Activated effector memory CD4-positive, alpha-beta T cell treated with anti-CD3 and anti-CD28 coated beads, Interleukin-2, amount 50 U/mL, for 16 hours (primary cell): Measurements from ENCODE around the gene ARID4B.
A peak's percentile ranks its signal among the peaks of the same experiment; 100 is the strongest.
"Not testable (repeated sequence)": the region's sequence is repeated elsewhere in the genome, so short reads cannot be mapped to it uniquely, and the experiment has no call there.

Source experiments
- DNase-seq: peaks from one replicate; pipeline ENCODE4 v3.0.0-alpha.2; 2020

The ARID4B gene

GRCh38 chr1:235221653-235222375 lies 106.2 kb downstream of the ARID4B start:
- no peak for DNase-seq

- no peak for DNase-seq
Measured at GRCh38 chr1:235215453-235215852, 112.5 kb downstream of the ARID4B start.

DNA sequence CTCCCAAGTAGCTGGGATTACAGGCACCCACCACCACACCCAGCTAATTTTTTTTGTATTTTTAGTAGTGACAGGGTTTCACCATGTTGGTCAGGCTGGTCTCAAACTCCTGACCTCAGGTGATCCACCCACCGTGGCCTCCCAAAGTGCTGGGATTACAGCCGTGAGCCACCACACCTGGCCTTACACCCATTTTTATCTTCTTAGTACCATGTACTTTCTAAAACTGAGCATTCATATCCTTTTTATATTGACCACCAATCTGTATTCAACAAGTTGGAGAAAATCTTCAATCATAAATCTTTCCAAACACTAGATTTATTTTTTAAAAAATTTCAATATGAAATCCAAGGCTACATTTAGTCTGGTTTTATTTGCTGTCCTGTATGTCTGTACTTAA lies 113.0 kb downstream of the ARID4B start:
- not testable (repeated sequence) for DNase-seq

DNA sequence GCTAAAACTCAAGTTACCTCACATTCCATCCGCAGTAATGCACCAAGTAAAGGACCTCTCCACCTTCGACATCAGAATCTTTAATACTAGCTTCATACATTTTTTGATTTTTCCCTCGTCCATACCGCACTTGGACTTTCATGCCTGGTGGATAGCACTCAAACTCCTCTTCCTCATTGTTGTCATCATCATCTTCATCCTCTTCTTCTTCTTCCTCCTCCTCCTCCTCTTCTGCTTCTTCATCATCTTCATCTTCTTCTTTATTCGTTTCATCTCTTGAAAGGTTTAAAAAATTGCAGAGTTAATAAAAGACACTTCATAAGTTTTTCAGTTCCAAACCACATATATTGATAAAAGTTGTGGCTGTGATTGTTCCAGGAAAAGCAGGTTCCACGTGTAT lies 114.2 kb downstream of the ARID4B start:
- DNase-seq = no peak

GRCh38 chr1:235211517-235211916 lies 116.5 kb downstream of the ARID4B start:
- no peak for DNase-seq

GRCh38 chr1:235207209-235207565 lies 120.8 kb downstream of the ARID4B start:
- DNase-seq = peak; percentile 80

- DNase-seq = no peak
Measured at GRCh38 chr1:235206533-235207208, 121.3 kb downstream of the ARID4B start.

GRCh38 chr1:235205687-235206086 lies 122.3 kb downstream of the ARID4B start:
- DNase-seq = no peak

DNA sequence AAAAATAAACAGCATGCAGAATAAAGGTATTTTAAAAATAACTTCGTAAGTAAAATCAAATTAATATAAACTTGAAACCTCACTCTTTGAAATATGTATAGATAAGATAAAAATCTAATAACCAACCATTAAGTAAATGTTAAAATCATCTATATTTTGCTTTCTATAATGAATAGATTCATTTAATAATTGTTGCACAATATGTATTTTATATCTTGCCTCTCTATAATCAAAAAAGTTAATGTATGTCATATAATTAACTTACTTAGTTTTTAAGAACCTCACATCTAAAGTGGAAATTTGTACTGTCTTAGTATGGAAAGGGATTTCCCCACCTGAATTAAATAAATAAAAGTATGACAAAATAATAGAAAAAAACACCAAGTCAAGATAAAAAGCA lies 124.6 kb downstream of the ARID4B start:
- no peak for DNase-seq

DNA sequence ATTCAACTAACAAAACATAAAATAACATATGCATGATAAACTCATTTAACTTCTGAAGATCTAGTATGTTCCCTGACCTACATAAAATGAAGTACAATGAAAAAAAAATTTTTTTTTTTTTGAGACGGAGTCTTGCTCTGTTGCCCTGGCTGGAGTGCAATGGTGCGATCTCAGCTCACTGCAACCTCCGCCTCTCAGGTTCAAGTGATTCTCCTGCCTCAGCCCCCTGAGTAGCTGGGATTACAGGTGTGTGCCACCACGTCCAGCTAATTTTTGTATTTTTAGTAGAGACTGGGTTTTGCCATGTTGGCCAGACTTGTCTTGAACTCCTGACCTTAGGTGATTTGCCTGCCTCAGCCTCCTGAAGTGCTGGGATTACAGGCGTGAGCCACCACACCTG lies 125.5 kb downstream of the ARID4B start:
- DNase-seq = not testable (repeated sequence)

- DNase-seq = no peak
Measured at GRCh38 chr1:235199441-235199840, 128.5 kb downstream of the ARID4B start.

GRCh38 chr1:235190431-235190830 lies 137.5 kb downstream of the ARID4B start:
- DNase-seq = no peak

- no peak for DNase-seq
Measured at GRCh38 chr1:235187316-235187715, 140.7 kb downstream of the ARID4B start.

DNA sequence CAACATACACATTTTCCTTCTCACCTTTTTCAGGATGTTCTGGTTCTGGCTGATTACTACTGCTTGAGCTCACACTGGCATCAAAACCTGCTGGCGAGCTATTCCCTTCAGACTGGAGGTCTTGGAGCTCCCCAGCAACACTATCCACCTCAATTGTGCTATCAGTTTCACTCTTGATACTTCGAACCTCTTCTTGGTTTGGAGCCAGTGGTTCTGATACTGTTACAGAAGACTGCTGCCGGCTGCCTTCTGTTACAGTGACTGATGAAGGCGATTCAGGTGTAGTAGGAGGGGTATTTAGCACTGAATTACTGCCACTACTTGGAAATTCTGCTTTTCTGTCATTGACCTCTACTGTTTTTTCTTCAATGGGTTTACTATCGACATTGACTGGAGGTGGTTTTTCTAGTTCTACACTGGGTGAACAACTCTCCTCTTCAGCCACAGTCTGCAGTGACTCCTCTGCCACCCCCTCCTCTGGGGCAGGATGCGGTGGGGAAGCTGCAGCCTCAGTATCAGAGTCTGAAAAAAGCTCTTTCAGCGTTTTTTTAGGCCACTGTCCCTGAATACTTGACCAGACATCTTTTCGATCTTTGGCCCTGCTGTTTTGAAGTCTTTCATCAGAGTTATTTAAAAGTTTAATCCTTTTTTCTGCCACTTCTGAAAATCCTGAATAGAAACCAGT lies 146.3 kb downstream of the ARID4B start:
- no peak for DNase-seq

DNA sequence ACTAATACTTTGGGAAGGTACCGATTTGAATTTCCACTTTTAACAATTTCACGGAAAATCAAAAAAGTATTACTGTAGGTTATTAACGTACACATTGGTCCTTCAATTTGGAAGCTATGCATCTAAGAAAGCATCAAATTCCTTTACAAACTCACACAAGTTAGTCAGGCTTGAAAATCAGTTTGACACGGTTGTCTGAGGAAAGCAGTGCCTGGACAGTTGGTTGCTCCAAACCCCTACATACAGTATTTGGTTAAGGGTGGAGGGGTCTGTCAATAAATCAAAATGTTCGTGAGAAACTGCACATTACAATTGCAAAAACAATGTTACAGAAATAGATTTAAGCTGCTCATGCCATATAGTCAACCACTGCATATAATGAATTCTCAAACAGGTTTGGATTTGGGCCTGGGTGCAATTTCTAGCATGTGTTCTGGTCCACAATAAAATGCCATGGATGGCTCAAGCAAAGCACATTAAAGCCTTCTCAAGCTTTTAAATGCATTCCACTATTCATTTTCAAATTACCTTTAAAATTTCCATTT lies 147.0 kb downstream of the ARID4B start:
- no peak for DNase-seq

DNA sequence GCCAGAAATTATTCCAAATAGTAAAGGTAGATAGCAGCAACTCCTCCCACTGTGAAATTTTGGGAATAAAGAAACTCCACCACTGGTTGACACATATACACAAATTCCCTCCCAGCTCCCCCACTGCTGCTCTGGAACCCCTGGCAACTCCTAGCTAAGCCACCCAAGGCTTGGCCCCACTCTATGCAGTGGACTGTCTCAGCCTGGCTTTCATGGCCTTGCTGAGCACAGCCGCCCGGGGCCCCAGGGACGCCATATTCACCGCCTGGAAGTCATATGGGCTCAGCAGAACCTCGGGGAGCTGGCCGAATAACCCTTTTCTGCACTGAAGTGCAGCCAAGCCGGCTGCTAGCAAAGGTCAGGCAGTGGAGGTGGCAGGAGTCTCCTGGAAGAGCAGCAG lies 151.5 kb downstream of the ARID4B start:
- no peak for DNase-seq

DNA sequence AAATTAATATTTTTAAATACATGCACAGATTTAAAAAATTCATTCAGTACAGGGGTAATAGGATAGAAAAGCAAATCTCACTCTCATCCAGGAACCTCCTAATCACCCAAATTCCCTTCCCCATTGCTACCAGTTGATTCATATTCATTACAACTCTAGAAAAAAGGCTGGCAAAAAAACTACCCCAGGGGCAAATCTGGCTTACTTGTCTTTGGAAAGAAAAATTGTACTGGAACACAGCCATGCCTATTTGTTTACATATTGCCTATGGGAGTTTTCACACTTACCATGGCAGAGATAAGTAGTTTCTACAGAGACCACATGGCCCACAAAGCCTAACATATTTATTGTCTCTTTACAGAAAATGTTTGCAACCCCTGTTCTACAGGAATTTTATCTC lies 158.0 kb downstream of the ARID4B start:
- no peak for DNase-seq

DNA sequence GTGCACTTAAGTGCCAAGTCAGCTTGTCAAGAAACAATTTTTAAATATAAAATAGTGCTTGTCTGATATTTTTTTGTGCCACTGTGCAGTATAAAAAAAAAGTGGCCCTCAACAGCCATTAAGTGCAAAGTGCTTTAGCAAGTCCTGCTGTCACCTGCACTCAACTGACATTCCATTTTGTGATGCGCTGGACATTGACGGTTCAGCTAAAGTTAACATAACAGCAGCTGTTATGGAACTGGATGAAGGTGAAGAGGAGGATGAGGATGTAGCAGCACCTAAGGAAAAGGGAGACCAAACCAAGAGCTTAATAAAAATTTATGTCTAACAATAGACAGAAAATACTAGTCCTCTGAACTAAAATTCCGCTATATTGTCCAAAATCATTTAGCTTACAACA lies 159.6 kb downstream of the ARID4B start:
- no peak for DNase-seq

GRCh38 chr1:235161685-235162327 lies 166.2 kb downstream of the ARID4B start:
- no peak for DNase-seq

DNA sequence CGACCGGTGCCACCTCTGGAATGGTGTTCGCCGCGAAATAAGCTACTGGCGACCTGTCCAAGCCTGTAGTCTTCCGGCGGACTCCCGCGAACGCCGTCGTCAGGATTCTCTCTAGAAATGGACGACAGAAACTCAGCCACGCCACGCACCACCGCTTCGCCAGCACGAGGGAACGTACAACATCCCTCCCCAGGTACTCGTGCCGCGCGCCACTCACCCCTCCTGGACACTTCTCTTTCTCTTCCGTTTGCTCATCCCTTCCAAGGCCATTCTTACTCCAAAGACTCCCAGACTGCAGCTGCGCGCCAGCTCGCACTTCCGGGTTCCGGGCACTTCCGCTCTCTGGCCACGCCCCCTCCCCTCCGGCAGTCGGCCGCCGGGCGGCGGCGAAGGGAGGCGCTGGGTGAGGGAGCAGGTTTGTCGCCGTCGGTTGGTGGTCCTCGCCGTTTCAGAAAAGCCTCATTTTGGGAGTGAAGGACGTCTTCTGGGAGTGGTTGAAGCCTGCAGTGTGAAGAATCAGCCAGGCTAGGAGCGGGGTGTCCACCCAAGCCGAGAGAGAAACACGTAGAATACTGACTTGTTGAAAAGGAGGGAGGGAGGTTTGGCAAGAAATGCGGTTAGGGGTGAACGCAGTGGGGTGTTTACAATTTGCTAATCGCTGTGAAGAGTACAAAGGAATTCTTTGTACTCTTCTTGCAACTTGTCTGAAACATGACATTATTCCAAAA lies 166.9 kb downstream of the ARID4B start, which contains the start of gene RBM34:
RBM34 (minus strand) TSS at position 294 of the 728 bp plus-strand sequence; CDS start at position 270, 24 bp downstream.
- peak; percentile 97 for DNase-seq

- no peak for DNase-seq
Measured at GRCh38 chr1:235160383-235160956, 167.5 kb downstream of the ARID4B start.

- not testable (repeated sequence) for DNase-seq
Measured at GRCh38 chr1:235159930-235160329, 168.0 kb downstream of the ARID4B start.
